LNCaP clone FGC (cell line): Measurements from ENCODE around the gene ATP5F1D.

Experiments used
- DNase-seq: peaks from one replicate; pipeline ENCODE4 v3.0.0-alpha.2; 2011; ENCODE audit warnings: low read depth
- H3K4me3 ChIP-seq: 2 replicates; pipeline ENCODE4 v1.5.1; 2011; ENCODE audit warnings: mild to moderate bottlenecking, low read depth, low read length, control low read depth
- TF ChIP-seq, protein P1 (sequence below): IDR thresholded peaks from 2 replicates; pipeline ENCODE4 v1.5.1; 2012; ENCODE audit warnings: mild to moderate bottlenecking; ENCODE audit not compliant: control insufficient read depth, insufficient read depth; ENCODE audit errors: extremely low read depth

ATP5F1D gene

GRCh38 chr19:1217366-1217765 lies 24.2 kb upstream of the ATP5F1D start:
- TF ChIP-seq, protein P1, sequence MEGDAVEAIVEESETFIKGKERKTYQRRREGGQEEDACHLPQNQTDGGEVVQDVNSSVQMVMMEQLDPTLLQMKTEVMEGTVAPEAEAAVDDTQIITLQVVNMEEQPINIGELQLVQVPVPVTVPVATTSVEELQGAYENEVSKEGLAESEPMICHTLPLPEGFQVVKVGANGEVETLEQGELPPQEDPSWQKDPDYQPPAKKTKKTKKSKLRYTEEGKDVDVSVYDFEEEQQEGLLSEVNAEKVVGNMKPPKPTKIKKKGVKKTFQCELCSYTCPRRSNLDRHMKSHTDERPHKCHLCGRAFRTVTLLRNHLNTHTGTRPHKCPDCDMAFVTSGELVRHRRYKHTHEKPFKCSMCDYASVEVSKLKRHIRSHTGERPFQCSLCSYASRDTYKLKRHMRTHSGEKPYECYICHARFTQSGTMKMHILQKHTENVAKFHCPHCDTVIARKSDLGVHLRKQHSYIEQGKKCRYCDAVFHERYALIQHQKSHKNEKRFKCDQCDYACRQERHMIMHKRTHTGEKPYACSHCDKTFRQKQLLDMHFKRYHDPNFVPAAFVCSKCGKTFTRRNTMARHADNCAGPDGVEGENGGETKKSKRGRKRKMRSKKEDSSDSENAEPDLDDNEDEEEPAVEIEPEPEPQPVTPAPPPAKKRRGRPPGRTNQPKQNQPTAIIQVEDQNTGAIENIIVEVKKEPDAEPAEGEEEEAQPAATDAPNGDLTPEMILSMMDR: no peak
- no peak overlapping the region for H3K4me3 ChIP-seq
- DNase-seq: no peak

DNA sequence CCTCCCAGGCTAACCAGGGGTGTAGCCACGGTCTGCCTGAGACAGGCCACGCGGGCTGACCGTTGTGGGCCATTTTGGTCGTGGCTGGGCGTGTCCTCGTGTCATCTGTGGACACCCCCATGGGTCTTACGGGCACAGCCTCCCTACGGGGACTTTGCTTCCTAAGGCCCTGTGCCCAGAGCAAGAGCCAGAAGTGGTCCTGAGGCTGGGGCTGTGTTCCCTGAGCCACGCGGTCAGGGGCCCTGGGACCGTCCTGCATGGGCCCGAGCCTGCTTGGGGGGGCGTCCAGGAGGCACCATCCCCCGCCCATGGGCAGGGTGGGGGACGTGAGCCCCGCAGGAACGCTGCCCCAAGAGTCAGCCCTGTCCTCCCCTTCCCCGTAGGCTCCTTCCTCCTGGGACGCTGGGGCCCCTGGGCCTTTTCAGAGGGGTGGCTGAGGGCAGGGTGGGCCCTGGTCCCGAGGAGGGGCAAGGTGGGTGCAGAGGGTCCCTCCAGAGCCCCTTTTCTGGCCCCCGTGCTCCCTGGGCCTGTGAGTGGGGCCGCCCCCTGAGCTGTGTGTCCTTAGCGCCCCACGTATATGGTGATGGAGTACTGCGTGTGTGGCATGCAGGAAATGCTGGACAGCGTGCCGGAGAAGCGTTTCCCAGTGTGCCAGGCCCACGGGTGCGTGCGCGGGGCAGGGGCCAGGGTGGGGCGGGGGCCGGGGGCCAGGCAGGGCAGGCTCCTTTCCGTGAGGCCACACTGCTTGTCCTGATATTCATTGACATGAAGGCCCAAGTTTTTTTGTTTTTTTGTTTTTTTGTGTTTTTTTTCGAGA lies 22.6 kb upstream of the ATP5F1D start:
- H3K4me3 ChIP-seq: no peak overlapping the region
- TF ChIP-seq, protein P1: no peak
- DNase-seq: no peak

DNA sequence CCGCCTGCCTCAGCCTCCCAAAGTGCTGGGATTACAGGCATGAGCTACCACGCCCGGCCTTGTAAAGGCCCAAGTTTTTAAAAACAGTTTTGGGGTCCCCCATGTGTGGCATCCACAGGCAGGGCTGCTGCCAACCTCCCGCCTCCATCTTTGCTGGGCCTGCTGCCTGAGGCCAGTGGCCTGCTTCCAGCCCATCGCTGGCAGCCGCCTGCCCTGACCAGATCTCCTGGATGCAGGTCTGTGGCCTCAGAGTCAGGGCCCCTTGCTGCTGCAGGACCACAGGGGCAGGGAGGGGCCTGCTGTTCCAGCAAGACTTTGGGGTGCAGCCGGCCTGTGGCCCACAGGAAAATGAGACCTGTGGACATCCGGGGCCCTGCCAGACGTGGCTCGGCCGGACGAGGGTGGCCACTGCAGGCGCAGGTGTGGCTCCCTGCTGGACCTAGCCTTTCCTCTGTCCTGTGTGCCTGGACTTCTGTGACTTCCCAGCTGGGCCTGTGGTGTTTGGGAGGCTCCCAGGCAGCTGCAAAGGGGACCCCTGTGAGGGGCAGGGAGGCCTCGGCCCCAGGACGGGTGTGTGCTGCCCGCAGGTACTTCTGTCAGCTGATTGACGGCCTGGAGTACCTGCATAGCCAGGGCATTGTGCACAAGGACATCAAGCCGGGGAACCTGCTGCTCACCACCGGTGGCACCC lies 21.6 kb upstream of the ATP5F1D start:
- no peak for DNase-seq
- TF ChIP-seq, protein P1: no peak
- H3K4me3 ChIP-seq: no peak overlapping the region

- TF ChIP-seq, protein P1: no peak; the same call in 1 of the 2 replicates
- no peak overlapping the region for H3K4me3 ChIP-seq
- no peak for DNase-seq
These were observed 21.0 kb upstream of the ATP5F1D start for GRCh38 chr19:1220477-1220930.

- no peak for DNase-seq
- TF ChIP-seq, protein P1: peak; percentile 72
- no peak overlapping the region for H3K4me3 ChIP-seq
These were observed 20.3 kb upstream of the ATP5F1D start for GRCh38 chr19:1220976-1221903.

GRCh38 chr19:1221904-1222255 lies 19.7 kb upstream of the ATP5F1D start:
- DNase-seq: no peak
- no peak overlapping the region for H3K4me3 ChIP-seq
- TF ChIP-seq, protein P1: no peak
